IMR-90 (cell line): ENCODE measurements around the gene SRD5A1. TPM values are rescaled to one million over a fixed set of nuclear protein-coding genes. Genes with fewer than 3 reads are reported as not detected.

Source experiments
- ATAC-seq: fragments of 200-7000 bp; cut with Tn5 transposase; 2 replicates; pipeline ENCODE4 v1.9.1; 2020; ENCODE audit warnings: low read depth, mild to moderate bottlenecking, moderate library complexity
- BruUV-seq: library from RNA; stranded (reverse); fragments of 400-500 nt; replicated peaks from 2 replicates; lab custom pipeline; 2021; lab: Mats Ljungman, UMichigan
- CTCF ChIA-PET: fragments of 300-600 bp; formaldehyde crosslinking; extraction: SDS; loops from one replicate; lab custom pipeline; 2021; ENCODE audit warnings: antibody characterized with exemption; lab: Yijun Ruan, JAX
- POLR2A ChIA-PET: fragments of 300-600 bp; sonication (Branson Sonifier 250); formaldehyde crosslinking; loops from one replicate; lab custom pipeline; 2022; ENCODE audit warnings: antibody characterized with exemption; ENCODE audit not compliant: unreplicated experiment; lab: Charles Lee
- DNase-seq: peaks from one replicate; pipeline ENCODE4 v3.0.0; 2013
- H2AFZ ChIP-seq: replicated peaks from 2 replicates; pipeline ENCODE3; 2013; ENCODE audit warnings: low read length, mild to moderate bottlenecking; ENCODE audit not compliant: poor library complexity
- H2AK5ac ChIP-seq: 2 replicates; pipeline ENCODE4 v1.6.1; 2013; ENCODE audit warnings: low read depth, low read length, inconsistent platforms
- H2AK9ac ChIP-seq: replicated peaks from 2 replicates; pipeline ENCODE3; 2013; ENCODE audit warnings: mild to moderate bottlenecking, low read depth, low read length, moderate library complexity; ENCODE audit not compliant: poor library complexity
- H2BK120ac ChIP-seq: 2 replicates; pipeline ENCODE4 v1.6.1; 2013; ENCODE audit warnings: low read depth, low read length, inconsistent platforms
- H2BK15ac ChIP-seq: 3 replicates; pipeline ENCODE4 v1.6.1; 2013; ENCODE audit warnings: low read depth, low read length, inconsistent platforms
- H2BK20ac ChIP-seq: 2 replicates; pipeline ENCODE4 v1.6.1; 2013; ENCODE audit warnings: low read depth, mild to moderate bottlenecking, inconsistent platforms, low read length, moderate library complexity
- H2BK5ac ChIP-seq: 2 replicates; pipeline ENCODE4 v1.6.1; 2013; ENCODE audit warnings: mild to moderate bottlenecking, low read depth, low read length, inconsistent platforms; ENCODE audit not compliant: poor library complexity, severe bottlenecking
- H3K14ac ChIP-seq: replicated peaks from 2 replicates; pipeline ENCODE4 v1.6.1; 2013; ENCODE audit warnings: low read depth, low read length, inconsistent platforms
- H3K18ac ChIP-seq: 2 replicates; pipeline ENCODE4 v1.6.1; 2013; ENCODE audit warnings: low read depth, low read length, control low read depth
- H3K23ac ChIP-seq: 2 replicates; pipeline ENCODE4 v1.6.1; 2013; ENCODE audit warnings: low read depth, low read length, inconsistent platforms
- H3K27ac ChIP-seq: 2 replicates; pipeline ENCODE4 v1.5.1; 2013; ENCODE audit warnings: mild to moderate bottlenecking, control low read depth, low read length; ENCODE audit not compliant: insufficient read depth
- H3K27me3 ChIP-seq: 2 replicates; pipeline ENCODE4 v1.6.1; 2013; ENCODE audit warnings: low read length; ENCODE audit not compliant: control insufficient read depth, insufficient read depth
- H3K36me3 ChIP-seq: 2 replicates; pipeline ENCODE4 v1.6.1; 2013; ENCODE audit warnings: low read length, mixed read lengths; ENCODE audit not compliant: control insufficient read depth, insufficient read depth
- H3K4ac ChIP-seq: 2 replicates; pipeline ENCODE4 v1.6.1; 2013; ENCODE audit warnings: low read depth, low read length, inconsistent platforms
- H3K4me1 ChIP-seq: 2 replicates; pipeline ENCODE4 v1.6.1; 2013; ENCODE audit warnings: low read length, mixed read lengths; ENCODE audit not compliant: control insufficient read depth, insufficient read depth
- H3K4me2 ChIP-seq: 2 replicates; pipeline ENCODE4 v1.6.1; 2013; ENCODE audit warnings: low read depth, mild to moderate bottlenecking, control low read depth, low read length, moderate library complexity
- H3K4me3 ChIP-seq: 2 replicates; pipeline ENCODE4 v1.5.1; 2013; ENCODE audit warnings: low read depth, mild to moderate bottlenecking, control low read depth, low read length, moderate library complexity; ENCODE audit not compliant: insufficient read depth
- H3K56ac ChIP-seq: 2 replicates; pipeline ENCODE4 v1.6.1; 2013; ENCODE audit warnings: low read length, inconsistent platforms; ENCODE audit not compliant: insufficient read depth; ENCODE audit errors: extremely low read depth
- H3K79me1 ChIP-seq, 2 experiments: 2 replicates each; pipeline ENCODE4 v1.6.1; 2013; ENCODE audit warnings: low read length in 2 of 2, inconsistent platforms in 1 of 2, low read depth in 1 of 2
- H3K9ac ChIP-seq: 2 replicates; pipeline ENCODE4 v1.6.1; 2013; ENCODE audit warnings: low read depth, low read length, control low read depth
- H3K9me1 ChIP-seq: 2 replicates; pipeline ENCODE4 v1.6.1; 2013; ENCODE audit warnings: low read length, inconsistent platforms; ENCODE audit not compliant: insufficient read depth
- H3K9me3 ChIP-seq: 2 replicates; pipeline ENCODE4 v1.6.1; 2013; ENCODE audit warnings: low read length; ENCODE audit not compliant: control insufficient read depth, insufficient read depth
- H4K20me1 ChIP-seq: 2 replicates; pipeline ENCODE4 v1.6.1; 2013; ENCODE audit warnings: low read length, inconsistent platforms; ENCODE audit not compliant: insufficient read depth
- H4K5ac ChIP-seq: 2 replicates; pipeline ENCODE4 v1.6.1; 2013; ENCODE audit warnings: mild to moderate bottlenecking, low read depth, low read length, control low read depth
- H4K8ac ChIP-seq, 2 experiments: 2 replicates each; pipeline ENCODE4 v1.6.1; 2013; ENCODE audit warnings: low read depth in 2 of 2, low read length in 2 of 2, control low read depth in 1 of 2, inconsistent platforms in 1 of 2
- H4K91ac ChIP-seq: 2 replicates; pipeline ENCODE4 v1.6.1; 2013; ENCODE audit warnings: low read depth, low read length, inconsistent platforms; ENCODE audit not compliant: insufficient read depth
- CEBPB ChIP-seq: IDR thresholded peaks from 2 replicates; pipeline ENCODE4 v1.6.1; 2012; ENCODE audit warnings: low read depth, low read length, improper control_type of control experiment
- CTCF ChIP-seq: conservative IDR thresholded peaks from 2 replicates; pipeline ENCODE4 v1.5.1; 2012; ENCODE audit warnings: mild to moderate bottlenecking, low read depth, low read length, improper control_type of control experiment
- MXI1 ChIP-seq: IDR thresholded peaks from 2 replicates; pipeline ENCODE4 v1.6.1; 2012; ENCODE audit warnings: low read depth, mild to moderate bottlenecking, low read length, moderate library complexity, borderline replicate concordance
- NFE2L2 ChIP-seq: fragments of 150-350 bp; IDR thresholded peaks from 2 replicates; pipeline ENCODE4 v1.6.1; 2016; ENCODE audit warnings: low read depth, mild to moderate bottlenecking, low read length
- RCOR1 ChIP-seq: IDR thresholded peaks from 2 replicates; pipeline ENCODE4 v1.6.1; 2012; ENCODE audit warnings: mild to moderate bottlenecking, low read length, improper control_type of control experiment; ENCODE audit not compliant: insufficient replicate concordance
- WGBS, 2 experiments: methylation state at CpG; one replicate each; pipeline versions ENCODE4 v1.1.5 to v1.1.7; 2013; ENCODE audit warnings: missing lambda C conversion rate in 2 of 2; ENCODE audit not compliant: insufficient read length in 1 of 2; ENCODE audit errors: extremely low coverage in 2 of 2; 5-methylcytosine and 5-hydroxymethylcytosine counted together
- dilution Hi-C: fragments of 300-500 bp; cut with HindIII; formaldehyde crosslinking; loops from one replicate; pipeline ENCODE4 v1.14.3; 2018; ENCODE audit warnings: low sequenced_read_pairs; ENCODE audit not compliant: unreplicated experiment
- in situ Hi-C: fragments of 300-500 bp; cut with MboI; formaldehyde crosslinking; loops from 3 replicates; pipeline ENCODE4 v1.14.3; 2019; ENCODE audit warnings: low sequenced_read_pairs, inconsistent platforms, mixed read lengths
- intact Hi-C: fragments of 100-400 bp; cut with micrococcal nuclease; formaldehyde crosslinking; loops from 2 replicates; pipeline ENCODE4 v1.10.0; 2022
- polyA plus RNA-seq, 3 experiments: library from polyadenylated mRNA; depleted of rRNA; stranded (reverse); fragments of >200 nt; gene quantifications; 2 replicates each; pipeline ENCODE4 v1.2.3, GENCODE V29; 2012; ENCODE audit warnings: low replicate concordance in 1 of 3
- total RNA-seq: library from RNA; depleted of rRNA; stranded (reverse); fragments of >200 nt; gene quantifications from 2 replicates; pipeline ENCODE4 v1.2.3, GENCODE V29; 2012
- TF ChIP-seq, protein P1 (sequence below): fragments of 150-350 bp; IDR thresholded peaks from 2 replicates; pipeline ENCODE4 v1.6.1; 2017; ENCODE audit warnings: mild to moderate bottlenecking, antibody characterized with exemption, low read length, low read depth

Gene SRD5A1
- total and polyA plus RNA-seq, 2 of the 4 experiments (the other 2 are of a cell fraction): 6.3 to 18.2 TPM

DNA sequence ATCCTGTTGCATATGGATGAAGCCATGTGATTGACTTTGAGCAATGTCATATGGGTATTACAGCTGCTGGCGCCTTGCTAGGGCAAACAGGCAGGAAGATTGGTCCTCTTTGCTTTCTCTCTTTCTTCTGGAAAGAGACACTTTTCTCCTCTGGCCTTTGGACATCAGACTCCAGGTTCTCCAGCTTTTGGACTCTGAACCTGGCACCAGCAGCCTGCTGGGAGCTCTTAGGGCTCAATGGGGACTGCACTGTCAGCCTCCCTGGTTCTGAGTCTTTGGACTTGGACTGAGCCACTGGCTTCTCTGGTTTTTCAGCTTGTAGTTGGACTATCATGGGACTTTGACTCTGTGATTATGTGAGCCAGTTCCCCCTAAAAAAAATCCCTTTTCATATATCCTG lies 45.1 kb downstream of the SRD5A1 start:
- Histone ChIP-seq H4K91ac (no peak overlapping the region), H3K23ac (no peak overlapping the region), H4K20me1 (no peaks in the 10 kb centered on the region), H2BK15ac (no peak overlapping the region), H3K9ac (no peak overlapping the region), H2AK5ac (no peak overlapping the region), H3K27me3 (no peaks in the 10 kb centered on the region), H3K56ac (no peak overlapping the region), H2BK20ac (no peak overlapping the region), H3K27ac (no peak overlapping the region), H2AFZ (no peak overlapping the region), H3K9me3 (no peaks in the 10 kb centered on the region), H3K36me3 (no peaks in the 10 kb centered on the region), H4K5ac (no peak overlapping the region), H3K79me1 (no peaks in the 10 kb centered on the region), H3K4me3 (no peak overlapping the region), H3K4me1 (no peaks in the 10 kb centered on the region; the same call in 1 of the 2 replicates), H3K4ac (no peak overlapping the region), H3K18ac (no peak overlapping the region), H3K4me2 (no peak overlapping the region), H2BK5ac (no peak overlapping the region), H3K14ac (no peak overlapping the region), H2AK9ac (no peak overlapping the region), H4K8ac (no peak overlapping the region), H2BK120ac (no peak overlapping the region), H3K9me1 (peaks cover 3% of the 10 kb centered on the region; the same call in 1 of the 2 replicates)
- in situ Hi-C loops: no loop called here
- TF ChIP-seq MXI1: no peak
- TF ChIP-seq, protein P1, sequence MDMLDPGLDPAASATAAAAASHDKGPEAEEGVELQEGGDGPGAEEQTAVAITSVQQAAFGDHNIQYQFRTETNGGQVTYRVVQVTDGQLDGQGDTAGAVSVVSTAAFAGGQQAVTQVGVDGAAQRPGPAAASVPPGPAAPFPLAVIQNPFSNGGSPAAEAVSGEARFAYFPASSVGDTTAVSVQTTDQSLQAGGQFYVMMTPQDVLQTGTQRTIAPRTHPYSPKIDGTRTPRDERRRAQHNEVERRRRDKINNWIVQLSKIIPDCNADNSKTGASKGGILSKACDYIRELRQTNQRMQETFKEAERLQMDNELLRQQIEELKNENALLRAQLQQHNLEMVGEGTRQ: no peak
- no peak for TF ChIP-seq NFE2L2
- no peak for TF ChIP-seq CTCF
- no peak for TF ChIP-seq CEBPB
- no peak for TF ChIP-seq RCOR1
- DNase-seq (no peak), ATAC-seq (no peak)
- no CpG with 5 or more reads among the region's 1 CpG for WGBS, 2 experiments
- POLR2A ChIA-PET: no interaction called here
- CTCF ChIA-PET: no interaction called here
- no TSS peak for BruUV-seq
- dilution Hi-C loops: no loop called here
- intact Hi-C loops: no loop called here
